DND-41 (cell line): ENCODE data around the gene RNASE13.

Source experiments
- CTCF ChIP-seq: IDR thresholded peaks from 2 replicates; pipeline ENCODE4 v1.5.1; 2012; ENCODE audit warnings: borderline replicate concordance, low read length, moderate library complexity, mild to moderate bottlenecking; ENCODE audit not compliant: poor library complexity, severe bottlenecking; ENCODE audit errors: extremely low read depth
- EZH2 ChIP-seq: IDR thresholded peaks from 3 replicates; pipeline ENCODE4 v1.6.1; 2012; ENCODE audit warnings: borderline replicate concordance, low read depth, mild to moderate bottlenecking, moderate library complexity, low read length, inconsistent platforms; ENCODE audit not compliant: severe bottlenecking

GRCh38 chr14:21078726-21079125, 44.1 kb upstream of the RNASE13 start:
- TF ChIP-seq CTCF (no peak), EZH2 (no peak)
